ENCODE measurements around the gene FCER2.
"Not testable (repeated sequence)": the region's sequence is repeated elsewhere in the genome, so short reads cannot be mapped to it uniquely, and the experiment has no call there.

The FCER2 gene

GRCh38 chr19:7652061-7652641, 49.8 kb downstream of the FCER2 start:
- peak; percentile 81 for DNase-seq (ENCODE audit: low spot score)

DNA sequence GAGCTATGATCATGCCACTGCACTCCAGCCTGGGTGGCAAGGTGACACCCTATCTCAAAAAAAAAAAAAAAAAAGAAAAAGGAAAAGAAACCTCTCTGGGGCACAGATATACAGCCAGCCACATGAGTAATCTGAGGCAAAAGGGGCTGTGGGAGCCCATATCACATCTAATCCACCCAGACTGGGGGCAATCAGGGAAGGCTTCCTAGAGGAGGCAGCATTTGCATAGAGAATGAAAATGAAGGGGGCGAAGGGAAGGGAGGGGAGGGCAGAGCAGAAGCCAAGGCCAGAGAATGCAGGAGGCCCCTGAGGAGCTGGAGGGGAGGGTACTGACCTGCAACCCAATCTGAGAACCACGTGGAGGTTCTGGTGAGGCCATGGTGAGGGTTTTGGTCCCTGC, 51.8 kb downstream of the FCER2 start:
- no peak for DNase-seq (ENCODE audit: low spot score)

GRCh38 chr19:7648265-7649014, 53.5 kb downstream of the FCER2 start:
- DNase-seq (ENCODE audit: low spot score): no peak

DNA sequence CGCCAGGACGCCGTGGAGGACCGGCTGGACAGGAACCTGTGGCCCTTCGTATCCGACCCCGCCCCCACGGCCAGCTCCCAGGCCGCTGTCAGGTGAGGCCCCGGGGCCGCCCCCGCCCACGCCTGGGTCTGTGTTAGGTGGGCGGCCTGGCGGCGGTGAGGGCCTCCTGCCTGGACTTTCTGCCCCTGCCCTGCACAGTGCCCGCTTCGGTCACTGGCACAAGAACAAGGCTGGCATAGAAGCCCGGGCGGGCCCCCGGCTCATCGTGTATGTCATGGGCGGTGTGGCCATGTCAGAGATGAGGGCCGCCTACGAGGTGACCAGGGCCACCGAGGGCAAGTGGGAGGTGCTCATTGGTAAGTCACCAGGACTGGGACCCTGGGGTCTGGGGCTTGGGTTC, 54.8 kb downstream of the FCER2 start:
- DNase-seq (ENCODE audit: low spot score): no peak

GRCh38 chr19:7646426-7646700, 55.6 kb downstream of the FCER2 start:
- DNase-seq (ENCODE audit: low spot score): no peak

DNA sequence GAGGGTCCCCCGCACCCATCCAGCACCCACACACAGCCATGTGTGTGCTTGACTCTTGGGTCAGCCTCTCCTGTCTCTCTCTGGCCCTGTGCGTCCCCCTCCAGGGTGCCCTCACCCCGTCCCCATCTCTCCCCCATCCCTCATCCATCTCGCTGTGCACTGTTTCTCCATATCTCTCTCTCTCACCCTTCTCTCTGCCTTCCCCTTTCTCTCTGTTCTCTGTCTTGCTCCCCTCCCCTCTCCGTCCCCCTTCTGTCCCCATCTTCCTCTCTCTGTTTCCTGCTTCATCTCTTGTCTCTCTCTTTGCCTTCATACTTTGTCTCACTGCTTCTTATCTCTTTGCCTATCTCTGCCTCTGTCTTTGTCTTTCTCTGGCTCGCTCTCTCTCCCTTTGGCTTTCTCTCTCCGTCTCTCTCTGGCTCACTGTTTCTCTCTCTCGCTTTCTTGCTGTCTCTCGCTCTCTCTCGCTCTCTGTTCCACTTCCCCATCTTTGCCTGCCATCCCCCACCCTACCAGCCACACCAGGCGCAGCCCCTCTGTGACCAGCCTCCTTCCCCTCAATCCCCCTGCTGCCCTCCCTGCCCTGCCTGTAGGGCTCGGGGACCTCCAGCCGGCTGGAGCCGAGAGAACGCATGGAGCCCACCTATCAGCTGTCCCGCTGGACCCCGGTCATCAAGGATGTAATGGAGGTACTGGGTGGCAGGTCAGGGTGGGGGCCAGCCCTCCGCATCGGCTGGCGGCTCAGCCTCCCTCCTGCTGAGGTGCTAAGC, 56.1 kb downstream of the FCER2 start:
- no peak for DNase-seq (ENCODE audit: low spot score)

DNA sequence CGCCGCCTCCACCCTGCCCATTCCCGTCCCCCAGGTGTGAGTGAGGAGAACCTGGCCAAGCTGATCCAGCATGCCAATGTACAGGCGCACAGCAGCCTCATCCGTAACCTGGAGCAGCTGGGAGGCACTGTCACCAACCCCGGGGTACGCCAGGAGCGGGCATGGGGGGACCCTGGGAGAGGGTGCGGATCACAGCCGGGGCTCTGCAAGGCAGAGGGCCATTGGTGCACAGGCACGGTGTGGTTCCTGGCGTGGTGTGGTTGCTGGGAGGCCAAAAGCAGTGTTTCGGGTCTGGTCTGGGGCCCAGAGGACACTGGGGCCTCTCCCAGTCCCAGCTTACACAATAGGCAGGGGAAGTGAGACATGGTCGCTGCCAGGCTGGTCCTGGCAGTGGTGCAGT, 56.8 kb downstream of the FCER2 start:
- DNase-seq (ENCODE audit: low spot score): no peak

GRCh38 chr19:7644550-7644877, 57.4 kb downstream of the FCER2 start:
- no peak for DNase-seq (ENCODE audit: low spot score)

- not testable (repeated sequence) for DNase-seq (ENCODE audit: low spot score)
These were observed 58.0 kb downstream of the FCER2 start for GRCh38 chr19:7643629-7644549.

DNA sequence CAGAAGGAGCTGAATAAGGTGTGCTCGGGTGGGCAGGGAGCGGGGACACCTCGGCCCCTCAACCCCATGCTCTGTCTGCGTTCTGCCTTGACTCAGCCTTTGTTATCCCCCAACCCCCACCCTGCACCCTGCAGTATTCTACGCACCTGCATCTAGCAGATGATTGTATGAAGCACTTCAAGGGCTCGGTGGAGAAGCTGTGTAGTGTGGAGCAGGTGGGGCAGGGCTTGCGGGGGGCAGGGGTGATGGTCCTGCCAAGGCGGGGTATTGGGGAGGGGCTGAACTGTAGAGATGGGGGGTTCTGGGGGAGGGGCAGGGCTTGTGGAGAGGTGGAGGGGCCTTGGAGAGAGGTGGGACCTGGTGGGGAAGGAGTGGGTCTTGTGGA, 58.9 kb downstream of the FCER2 start:
- no peak for DNase-seq (ENCODE audit: low spot score)

DNA sequence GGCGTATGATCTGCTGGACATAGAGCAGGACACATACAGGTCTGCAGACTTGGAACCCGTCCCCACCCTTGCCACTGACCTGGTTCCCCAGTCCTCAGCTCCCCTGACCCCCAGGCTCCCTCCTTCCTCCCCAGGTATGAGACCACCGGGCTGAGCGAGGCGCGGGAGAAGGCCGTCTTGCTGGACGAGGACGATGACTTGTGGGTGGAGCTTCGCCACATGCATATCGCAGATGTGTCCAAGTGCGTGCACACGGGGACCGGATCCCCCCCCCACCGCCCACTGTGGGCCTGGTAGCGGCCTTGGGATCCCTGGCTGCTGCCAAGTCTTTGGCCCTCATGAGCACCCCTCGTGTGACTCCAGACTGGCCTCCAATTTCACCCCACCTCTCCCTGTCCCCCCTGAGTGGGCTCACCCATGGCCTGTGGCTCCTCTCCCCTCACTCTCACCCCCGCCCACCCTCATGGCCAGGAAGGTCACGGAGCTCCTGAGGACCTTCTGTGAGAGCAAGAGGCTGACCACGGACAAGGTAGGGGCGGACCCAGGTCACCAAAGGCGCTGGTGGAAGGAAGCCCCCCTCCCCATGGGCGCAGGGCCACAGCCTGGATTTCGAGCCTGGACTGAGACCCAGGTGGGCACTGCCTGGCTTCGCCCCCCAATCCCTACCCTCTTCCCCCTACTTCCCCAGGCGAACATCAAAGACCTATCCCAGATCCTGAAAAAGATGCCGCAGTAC, 59.5 kb downstream of the FCER2 start:
- no peak for DNase-seq (ENCODE audit: low spot score)

- no peak for DNase-seq (ENCODE audit: low spot score)
These were observed 60.3 kb downstream of the FCER2 start for GRCh38 chr19:7641290-7642276.

DNA sequence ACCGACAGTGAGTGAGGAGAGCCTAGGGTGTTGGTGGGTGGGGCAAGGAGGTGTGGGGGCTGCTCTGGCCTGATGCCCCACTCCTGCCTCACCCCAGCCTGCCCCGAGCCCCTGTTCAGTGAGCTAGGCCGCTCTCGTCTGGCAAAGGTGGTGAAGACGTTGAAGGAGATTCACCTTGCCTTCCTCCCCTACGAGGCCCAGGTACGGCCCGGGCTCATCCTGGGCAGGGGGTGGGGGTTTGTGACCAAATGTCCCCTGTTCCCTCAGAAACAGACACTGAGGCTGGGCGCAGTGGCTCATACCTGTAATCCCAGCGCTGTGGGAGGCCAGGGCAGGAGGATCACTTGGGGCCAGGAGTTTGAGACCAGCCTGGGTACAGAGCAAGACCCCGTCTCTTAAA, 61.1 kb downstream of the FCER2 start:
- no peak for DNase-seq (ENCODE audit: low spot score)

GRCh38 chr19:7639863-7640348, 62.0 kb downstream of the FCER2 start:
- no peak for DNase-seq (ENCODE audit: low spot score)

DNA sequence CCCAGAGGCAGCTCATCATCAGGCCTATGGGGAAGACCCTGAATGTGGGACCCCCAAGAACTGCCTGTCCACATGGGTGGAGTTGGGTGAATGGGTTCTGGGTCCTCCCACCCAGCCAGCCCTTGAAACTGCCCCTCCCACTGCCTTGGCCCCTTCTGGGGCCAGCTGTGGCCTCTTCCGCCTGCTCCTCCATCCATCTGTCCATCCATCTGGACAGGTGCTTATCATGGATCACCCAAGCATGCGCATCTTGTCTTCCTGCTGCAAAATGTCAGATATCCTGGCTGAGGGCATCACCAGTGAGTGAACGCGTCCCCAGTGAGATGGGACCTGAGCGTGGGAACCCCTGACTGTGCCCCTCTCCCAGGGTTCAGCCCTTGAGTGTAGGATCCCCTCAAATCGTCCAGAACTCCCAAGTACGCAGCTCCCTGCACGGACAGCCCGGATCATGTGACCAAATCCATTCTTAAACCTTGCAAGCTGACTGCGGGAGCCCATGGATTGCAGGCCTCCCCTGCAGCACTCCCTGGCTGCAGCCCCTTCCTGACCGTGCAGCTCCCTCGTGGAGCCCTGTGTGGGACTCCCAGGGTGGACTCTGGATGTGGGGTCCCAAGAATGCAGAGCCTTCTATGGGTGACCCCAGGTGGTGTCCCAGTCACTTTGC, 63.0 kb downstream of the FCER2 start:
- DNase-seq (ENCODE audit: low spot score): no peak
